ENCODE results near the gene P3H1. TPM values are rescaled to one million over a fixed set of nuclear protein-coding genes. Genes with fewer than 3 reads are reported as not detected.
"Not testable (repeated sequence)": the region's sequence is repeated elsewhere in the genome, so short reads cannot be mapped to it uniquely, and the experiment has no call there.

Gene P3H1
- total RNA-seq, 2 experiments from 2014 or later, result 26.4 to 28.6 TPM

DNA sequence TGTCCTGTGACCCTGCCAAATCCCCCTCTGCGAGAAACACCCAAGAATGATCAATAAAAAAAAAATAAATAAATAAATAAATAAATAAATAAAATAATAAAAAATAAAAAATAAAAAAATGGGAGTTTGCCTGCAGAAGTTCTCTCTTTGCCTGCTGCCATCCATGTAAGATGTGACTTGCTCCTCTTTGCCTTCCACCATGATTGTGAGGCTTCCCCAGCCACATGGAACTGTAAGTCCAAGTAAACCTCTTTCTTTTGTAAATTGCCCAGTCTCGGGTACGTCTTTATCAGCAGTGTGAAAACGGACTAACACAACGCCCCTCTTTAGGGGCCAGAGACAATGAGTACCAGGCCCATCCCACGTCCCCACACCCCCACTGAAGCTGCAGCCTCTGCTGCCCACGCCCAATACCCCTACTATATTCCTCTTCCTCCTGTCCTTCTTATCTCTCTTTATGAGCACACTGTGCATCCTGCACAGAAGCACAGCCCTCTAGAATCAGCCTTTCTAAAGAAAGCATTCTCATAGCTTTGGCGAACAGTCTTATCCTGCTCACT is 15.2 kb downstream of the P3H1 start:
- CTCF ChIA-PET; H3K9me3 Mint-ChIP-seq; H3K4me1 Mint-ChIP-seq (ENCODE audit: low read depth); H3K4me3 Mint-ChIP-seq; DNase-seq; H3K27me3 Mint-ChIP-seq (ENCODE audit: low read depth); intact Hi-C loops (cut with micrococcal nuclease); H3K27ac Mint-ChIP-seq: not testable (repeated sequence)
- peaks cover 43% of the 10 kb centered on the region for H3K36me3 Mint-ChIP-seq (ENCODE audit: low read depth)

DNA sequence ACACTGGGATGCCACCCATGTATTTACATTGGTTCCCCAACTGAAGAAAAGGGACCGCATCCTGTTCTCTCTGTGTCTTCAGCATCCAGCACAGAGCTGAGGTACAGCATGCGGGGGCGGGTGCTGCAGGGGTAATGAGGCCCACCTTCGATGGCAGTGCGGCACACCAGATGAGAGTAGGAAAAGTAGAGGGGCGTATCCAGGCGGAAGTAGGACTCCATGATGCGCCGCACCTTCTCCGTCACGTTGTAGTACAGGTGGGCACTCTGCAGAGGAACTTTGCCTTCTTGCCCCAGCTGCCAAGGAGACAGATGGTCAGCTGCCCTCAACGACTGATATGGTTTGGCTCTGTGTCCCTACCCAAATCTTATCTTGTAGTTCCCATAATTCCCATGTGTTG is 16.8 kb downstream of the P3H1 start:
- DNase-seq, result no peak
- intact Hi-C loops (cut with micrococcal nuclease), result no loop called here
- H3K36me3 Mint-ChIP-seq (ENCODE audit: low read depth), result peaks cover 35% of the 10 kb centered on the region
- H3K9me3 Mint-ChIP-seq, result no peaks in the 10 kb centered on the region
- CTCF ChIA-PET, result interaction anchor here (0.6 to 0.9 kb wide), 2 partner anchors 165 to 324 kb away, joined by 3 to 4 read pairs; no protein-coding TSS in a partner anchor
- no peaks in the 10 kb centered on the region for H3K27me3 Mint-ChIP-seq (ENCODE audit: low read depth)
- no peak overlapping the region for H3K4me3 Mint-ChIP-seq
- H3K4me1 Mint-ChIP-seq (ENCODE audit: low read depth), result no peaks in the 10 kb centered on the region
- H3K27ac Mint-ChIP-seq, result no peak overlapping the region

DNA sequence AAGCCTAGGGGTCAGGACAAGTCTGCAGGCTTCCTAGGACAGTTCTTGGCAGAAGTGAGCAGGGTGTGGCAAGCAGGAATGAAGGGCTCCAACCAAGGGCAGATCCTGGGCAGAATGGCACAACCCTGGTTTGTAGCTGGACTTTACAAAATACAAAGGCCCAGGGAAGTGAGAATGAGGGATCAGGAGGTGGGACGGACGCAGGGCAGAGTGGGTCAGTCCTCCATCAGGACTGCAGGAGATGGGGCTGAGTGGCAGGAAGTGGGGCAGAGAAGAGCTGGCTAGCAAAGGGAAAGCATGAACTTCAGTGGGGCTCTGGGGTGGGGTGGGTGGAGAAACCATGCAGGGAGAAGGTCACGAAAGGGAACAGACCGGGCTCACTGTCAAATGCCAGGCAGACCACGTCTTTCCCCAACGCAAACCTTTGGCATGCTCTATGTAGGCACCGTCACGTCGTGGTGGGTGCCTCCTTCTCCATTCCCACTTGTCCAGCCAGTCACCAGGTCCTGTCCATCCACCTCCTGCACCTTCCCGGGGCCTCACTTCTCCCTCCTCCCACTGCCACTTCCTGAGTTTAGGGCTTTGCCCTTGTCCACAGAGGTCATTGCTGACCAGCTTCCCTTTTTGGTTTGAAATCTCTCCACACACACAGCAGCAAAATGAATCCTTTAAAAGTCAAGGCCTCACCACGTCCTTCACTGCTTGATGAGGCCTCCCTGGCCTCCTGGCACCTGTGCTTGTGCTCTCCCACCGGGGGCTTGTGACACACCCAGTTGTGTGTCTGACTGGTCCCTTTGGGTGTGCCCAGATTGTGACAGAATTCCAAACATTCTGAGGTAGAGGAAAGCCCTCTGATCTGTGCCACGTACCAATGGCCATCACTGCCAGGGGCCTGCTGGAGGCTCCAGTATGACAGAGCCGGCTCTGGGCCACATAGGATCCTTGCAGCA is 18.1 kb downstream of the P3H1 start:
- Mint-ChIP-seq H3K4me3 (no peak overlapping the region), H3K27ac (no peak overlapping the region), H3K36me3 (ENCODE audit: low read depth) (peaks cover 26% of the 10 kb centered on the region), H3K4me1 (ENCODE audit: low read depth) (no peaks in the 10 kb centered on the region), H3K9me3 (no peaks in the 10 kb centered on the region), H3K27me3 (ENCODE audit: low read depth) (no peaks in the 10 kb centered on the region)
- intact Hi-C loops (cut with micrococcal nuclease), result no loop called here
- CTCF ChIA-PET, result interaction anchor here (0.9 to 1.2 kb wide), 2 partner anchors 9 to 325 kb away, joined by 3 to 4 read pairs; no protein-coding TSS in a partner anchor
- no peak for DNase-seq

DNA sequence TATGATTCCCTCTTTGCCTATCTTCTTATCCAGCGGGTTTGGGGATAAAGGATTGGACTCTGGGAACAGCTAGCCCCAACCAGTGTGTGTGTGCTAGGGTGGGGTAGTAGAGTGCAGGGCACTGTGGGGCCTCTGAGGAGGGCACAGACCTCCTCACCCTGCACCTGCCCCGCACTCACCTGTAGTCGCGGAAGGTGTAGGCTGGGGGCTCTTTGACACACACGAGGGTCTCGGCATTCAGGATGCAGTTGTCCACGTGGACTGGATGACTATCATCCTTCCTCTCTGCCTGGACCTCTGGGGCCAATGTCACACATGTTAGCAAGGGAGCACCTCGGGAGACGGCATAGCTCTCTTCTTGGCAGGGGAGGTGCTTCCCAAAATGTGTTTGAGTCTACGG is 18.8 kb downstream of the P3H1 start:
- Mint-ChIP-seq H3K36me3 (ENCODE audit: low read depth) (peaks cover 24% of the 10 kb centered on the region), H3K27ac (no peak overlapping the region), H3K4me3 (no peak overlapping the region), H3K9me3 (no peaks in the 10 kb centered on the region), H3K4me1 (ENCODE audit: low read depth) (no peaks in the 10 kb centered on the region), H3K27me3 (ENCODE audit: low read depth) (no peaks in the 10 kb centered on the region)
- intact Hi-C loops (cut with micrococcal nuclease), result no loop called here
- DNase-seq, result no peak
- CTCF ChIA-PET, result interaction anchor here (1.2 to 2.1 kb wide), 3 partner anchors 9 to 170 kb away, joined by 3 to 9 read pairs (median 5); no protein-coding TSS in a partner anchor

DNA sequence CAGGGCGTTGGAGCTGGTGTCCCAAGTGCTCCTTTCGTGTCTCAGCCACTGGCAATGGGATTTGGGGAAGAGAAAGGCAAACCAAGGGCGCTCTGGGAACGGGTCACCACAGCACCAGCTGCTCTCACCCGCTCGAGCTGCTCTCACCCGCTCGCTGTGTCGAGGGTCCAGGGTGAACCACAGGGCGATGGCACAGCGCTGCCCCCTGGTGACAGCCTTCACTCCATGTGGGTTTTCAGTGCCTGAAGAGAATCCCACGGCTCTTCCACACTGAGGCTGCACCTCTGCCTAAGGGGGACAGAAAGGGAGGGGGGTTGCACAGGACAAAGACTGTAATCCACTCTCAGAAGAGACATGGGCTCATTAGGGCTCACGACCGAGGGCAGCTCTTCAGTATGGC is 19.7 kb downstream of the P3H1 start:
- intact Hi-C loops (cut with micrococcal nuclease), result loop anchor here (1.0 kb wide), 1 partner anchor 169 kb away; no protein-coding TSS in a partner anchor
- Mint-ChIP-seq H3K27me3 (ENCODE audit: low read depth) (no peaks in the 10 kb centered on the region), H3K9me3 (no peaks in the 10 kb centered on the region), H3K27ac (no peak overlapping the region), H3K4me1 (ENCODE audit: low read depth) (no peaks in the 10 kb centered on the region), H3K4me3 (no peak overlapping the region), H3K36me3 (ENCODE audit: low read depth) (peaks cover 16% of the 10 kb centered on the region)
- peak; percentile 53 for DNase-seq
- CTCF ChIA-PET, result interaction anchor here (0.6 to 2.1 kb wide), 8 partner anchors 9 to 169 kb away, joined by 3 to 9 read pairs (median 4); no protein-coding TSS in a partner anchor

DNA sequence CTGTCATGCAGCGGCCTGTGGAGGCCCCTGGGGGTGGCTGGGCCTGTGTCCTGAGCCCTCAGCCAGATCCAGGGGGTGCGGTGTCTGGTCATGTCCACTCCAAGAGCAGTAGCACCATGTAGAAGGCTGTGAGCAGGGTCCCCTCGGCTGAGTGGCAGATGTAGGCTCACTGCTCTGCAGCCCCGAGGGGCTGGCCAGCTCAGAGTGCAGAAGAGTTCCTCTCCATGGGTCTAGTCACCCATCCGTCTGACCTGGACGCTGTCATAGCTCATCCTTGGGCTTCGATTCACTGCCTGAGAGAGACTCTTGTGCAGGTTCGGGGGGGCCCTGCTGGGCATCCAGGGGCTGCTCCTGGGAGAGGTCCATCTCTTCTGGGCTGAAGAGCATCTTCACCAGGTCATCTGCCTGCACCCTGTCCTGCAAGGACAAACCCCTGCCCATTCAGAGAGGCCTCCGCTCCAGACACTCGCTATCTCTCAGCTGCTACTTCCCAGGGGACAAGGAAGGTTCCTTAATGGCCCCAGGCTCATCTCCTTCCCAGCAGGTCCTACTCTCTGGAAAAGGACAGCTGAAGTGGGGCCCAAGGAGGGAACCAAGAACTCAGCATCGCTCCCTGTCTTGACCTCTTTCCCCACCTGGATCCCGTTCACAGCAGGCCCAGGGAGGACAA is 20.3 kb downstream of the P3H1 start:
- no peaks in the 10 kb centered on the region for H3K4me1 Mint-ChIP-seq (ENCODE audit: low read depth)
- no peaks in the 10 kb centered on the region for H3K27me3 Mint-ChIP-seq (ENCODE audit: low read depth)
- CTCF ChIA-PET, result interaction anchor here (0.6 to 2.1 kb wide), 7 partner anchors 8 to 168 kb away, joined by 3 to 9 read pairs (median 5); no protein-coding TSS in a partner anchor
- no peaks in the 10 kb centered on the region for H3K9me3 Mint-ChIP-seq
- DNase-seq, result no peak
- peaks cover 10% of the 10 kb centered on the region for H3K36me3 Mint-ChIP-seq (ENCODE audit: low read depth)
- no peak overlapping the region for H3K4me3 Mint-ChIP-seq
- H3K27ac Mint-ChIP-seq, result no peak overlapping the region
- intact Hi-C loops (cut with micrococcal nuclease), result loop anchor here (1.0 kb wide), 1 partner anchor 168 kb away; no protein-coding TSS in a partner anchor

DNA sequence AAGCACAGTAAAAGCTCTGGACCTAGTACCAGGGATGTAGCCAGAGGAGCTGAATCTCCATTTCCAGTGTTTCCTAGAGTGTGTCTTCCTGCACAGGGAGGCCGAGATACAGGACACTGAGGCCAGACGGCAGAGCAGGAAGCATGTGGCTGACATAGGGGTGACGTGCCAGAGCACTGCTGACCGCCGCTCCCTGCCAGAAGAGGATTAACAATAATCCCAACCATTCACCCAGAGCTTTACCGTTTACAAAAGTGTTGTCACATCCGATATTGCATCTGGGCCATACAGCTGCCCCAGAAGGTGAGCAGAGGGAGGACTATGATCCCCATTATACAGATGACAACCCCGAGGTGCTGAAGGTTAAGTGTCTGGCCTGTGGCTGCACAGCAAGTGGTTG is 21.0 kb downstream of the P3H1 start:
- Mint-ChIP-seq H3K4me3 (no peak overlapping the region), H3K27ac (no peak overlapping the region), H3K4me1 (ENCODE audit: low read depth) (no peaks in the 10 kb centered on the region), H3K27me3 (ENCODE audit: low read depth) (no peaks in the 10 kb centered on the region), H3K9me3 (no peaks in the 10 kb centered on the region), H3K36me3 (ENCODE audit: low read depth) (peaks cover 9% of the 10 kb centered on the region)
- CTCF ChIA-PET, result interaction anchor here (0.6 to 2.1 kb wide), 6 partner anchors 8 to 602 kb away, joined by 3 to 9 read pairs (median 4); no protein-coding TSS in a partner anchor
- intact Hi-C loops (cut with micrococcal nuclease), result no loop called here
- no peak for DNase-seq

DNA sequence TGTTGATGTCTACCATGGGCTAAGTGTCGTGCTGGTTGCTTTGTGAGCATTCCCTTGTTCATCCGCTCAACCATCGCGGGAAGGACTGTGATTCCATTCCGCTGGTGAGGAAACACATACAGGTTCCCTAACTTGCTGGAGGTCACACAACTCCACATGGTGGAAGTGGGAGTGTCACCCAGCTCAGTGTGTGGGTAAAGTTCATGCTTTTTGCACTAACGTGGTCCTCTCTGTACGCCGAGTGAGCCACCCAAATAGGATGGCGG is 22.7 kb downstream of the P3H1 start:
- no peak overlapping the region for H3K27ac Mint-ChIP-seq
- H3K27me3 Mint-ChIP-seq (ENCODE audit: low read depth), result no peaks in the 10 kb centered on the region
- CTCF ChIA-PET, result interaction anchor here (1.2 kb wide), 1 partner anchor 166 kb away, joined by 3 read pairs; no protein-coding TSS in a partner anchor
- no peaks in the 10 kb centered on the region for H3K4me1 Mint-ChIP-seq (ENCODE audit: low read depth)
- no peak overlapping the region for H3K4me3 Mint-ChIP-seq
- no peaks in the 10 kb centered on the region for H3K9me3 Mint-ChIP-seq
- DNase-seq, result no peak
- intact Hi-C loops (cut with micrococcal nuclease), result no loop called here
- peaks cover 4% of the 10 kb centered on the region for H3K36me3 Mint-ChIP-seq (ENCODE audit: low read depth)

DNA sequence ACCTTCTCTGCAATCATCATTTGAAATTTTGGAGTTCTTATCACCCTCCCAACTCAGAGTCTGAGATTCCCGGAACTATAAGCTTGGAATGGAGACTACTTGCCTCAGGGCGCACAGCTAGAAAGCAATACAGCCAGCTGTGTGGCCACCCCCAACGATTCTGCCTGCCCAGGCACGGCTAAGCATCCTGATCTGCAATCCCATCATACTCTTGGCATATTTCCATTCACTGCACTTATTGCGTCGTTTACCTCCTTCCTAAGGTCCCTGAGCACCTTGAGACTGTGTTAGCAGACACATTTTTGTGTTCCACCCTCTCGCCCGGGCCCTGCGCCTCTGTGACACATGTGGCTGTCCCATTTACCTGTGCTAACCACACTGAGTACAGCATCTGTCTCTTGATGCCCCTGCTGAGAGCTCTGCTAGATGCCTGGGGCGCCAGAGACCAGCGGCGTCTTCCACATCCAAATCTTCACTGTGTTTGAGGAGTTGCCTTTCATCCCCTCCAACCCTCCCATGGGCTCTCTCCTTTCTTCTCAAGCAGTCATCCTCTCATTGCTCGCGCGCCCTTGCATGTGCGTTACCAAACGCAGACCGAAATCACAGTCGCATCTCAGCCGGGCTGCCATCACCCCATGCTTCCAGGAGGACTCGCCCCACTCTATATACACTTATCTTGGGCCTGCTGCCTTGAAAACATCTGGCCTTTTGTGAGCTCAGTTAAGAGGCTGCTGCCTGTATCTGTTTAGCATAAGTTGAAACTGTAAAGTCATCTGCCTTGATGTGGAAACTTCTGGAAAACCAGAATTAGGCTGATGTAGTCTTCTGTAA is 23.3 kb downstream of the P3H1 start:
- no peak overlapping the region for H3K27ac Mint-ChIP-seq
- no peak for DNase-seq
- H3K36me3 Mint-ChIP-seq (ENCODE audit: low read depth), result no peaks in the 10 kb centered on the region
- H3K27me3 Mint-ChIP-seq (ENCODE audit: low read depth), result no peaks in the 10 kb centered on the region
- CTCF ChIA-PET, result interaction anchor here (1.2 kb wide), 1 partner anchor 165 kb away, joined by 3 read pairs; no protein-coding TSS in a partner anchor
- intact Hi-C loops (cut with micrococcal nuclease), result no loop called here
- H3K9me3 Mint-ChIP-seq, result no peaks in the 10 kb centered on the region
- no peaks in the 10 kb centered on the region for H3K4me1 Mint-ChIP-seq (ENCODE audit: low read depth)
- H3K4me3 Mint-ChIP-seq, result no peak overlapping the region

DNA sequence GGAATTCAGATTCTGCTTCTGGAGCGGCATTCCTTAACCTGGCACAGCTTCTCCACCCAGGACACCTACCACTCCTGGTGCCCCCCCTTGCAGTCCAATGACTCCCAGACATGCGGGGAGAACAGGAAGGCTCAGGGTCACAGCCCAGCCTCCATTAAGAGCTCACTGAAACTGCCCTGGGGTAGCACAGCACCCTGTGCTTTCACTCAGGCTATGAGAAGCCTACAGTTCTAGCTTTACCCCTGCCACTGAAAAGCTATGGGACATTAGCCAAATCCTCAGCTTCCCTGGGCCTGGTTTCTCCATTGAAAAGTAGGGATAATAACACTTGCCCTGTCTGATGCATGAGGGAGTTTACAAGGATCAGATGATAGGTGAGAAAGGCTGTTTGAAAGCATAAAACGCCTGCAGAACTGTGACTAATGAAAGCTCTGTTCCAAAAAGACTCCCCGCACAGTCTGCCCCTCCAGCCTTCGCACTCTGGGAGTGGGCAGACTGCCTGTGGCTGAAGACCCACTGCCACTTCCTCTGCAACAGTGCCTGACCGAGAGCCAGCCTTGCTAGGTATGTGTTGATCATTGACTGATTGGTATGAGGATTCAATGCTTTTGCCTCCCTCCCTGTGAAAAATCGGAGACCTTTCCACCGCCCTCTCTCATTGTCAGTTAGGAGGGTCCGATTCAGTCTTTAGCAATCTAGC is 24.1 kb downstream of the P3H1 start:
- intact Hi-C loops (cut with micrococcal nuclease), result no loop called here
- H3K9me3 Mint-ChIP-seq, result no peaks in the 10 kb centered on the region
- no peak overlapping the region for H3K27ac Mint-ChIP-seq
- no peak overlapping the region for H3K4me3 Mint-ChIP-seq
- CTCF ChIA-PET, result interaction anchor here (1.2 kb wide), 1 partner anchor 164 kb away, joined by 3 read pairs; no protein-coding TSS in a partner anchor
- H3K36me3 Mint-ChIP-seq (ENCODE audit: low read depth), result no peaks in the 10 kb centered on the region
- H3K4me1 Mint-ChIP-seq (ENCODE audit: low read depth), result no peaks in the 10 kb centered on the region
- DNase-seq, result no peak
- no peaks in the 10 kb centered on the region for H3K27me3 Mint-ChIP-seq (ENCODE audit: low read depth)

DNA sequence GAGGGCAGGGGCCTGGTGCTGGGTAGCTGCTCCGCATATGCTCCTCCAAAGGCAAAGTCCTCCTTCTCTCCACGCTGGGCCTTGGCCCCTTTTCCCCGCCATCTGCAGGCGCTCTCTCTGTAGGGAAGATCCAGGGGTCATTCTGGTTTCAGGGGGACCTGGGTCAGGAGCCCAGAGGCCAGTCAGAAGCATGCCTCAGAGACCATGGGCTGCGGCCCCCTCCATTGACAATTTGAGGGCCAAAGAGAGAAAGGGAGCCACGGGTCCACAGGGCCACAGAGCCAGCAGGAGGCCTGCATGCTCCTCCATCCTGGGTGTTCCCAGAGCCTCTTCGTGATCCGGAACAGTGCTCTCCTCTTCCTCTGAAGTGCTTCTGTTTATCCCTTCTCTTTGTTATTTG is 24.7 kb downstream of the P3H1 start:
- CTCF ChIA-PET, result no interaction called here

More for the DNA sequence above, 24.7 kb downstream of the P3H1 start:
- no peaks in the 10 kb centered on the region for H3K36me3 Mint-ChIP-seq (ENCODE audit: low read depth)
- no peaks in the 10 kb centered on the region for H3K27me3 Mint-ChIP-seq (ENCODE audit: low read depth)
- no peaks in the 10 kb centered on the region for H3K9me3 Mint-ChIP-seq
- DNase-seq, result no peak
- no peak overlapping the region for H3K27ac Mint-ChIP-seq
- H3K4me1 Mint-ChIP-seq (ENCODE audit: low read depth), result peaks cover 3% of the 10 kb centered on the region
- intact Hi-C loops (cut with micrococcal nuclease), result no loop called here
- H3K4me3 Mint-ChIP-seq, result no peak overlapping the region
